Measurements from ENCODE around the gene ACTR2.

DNA sequence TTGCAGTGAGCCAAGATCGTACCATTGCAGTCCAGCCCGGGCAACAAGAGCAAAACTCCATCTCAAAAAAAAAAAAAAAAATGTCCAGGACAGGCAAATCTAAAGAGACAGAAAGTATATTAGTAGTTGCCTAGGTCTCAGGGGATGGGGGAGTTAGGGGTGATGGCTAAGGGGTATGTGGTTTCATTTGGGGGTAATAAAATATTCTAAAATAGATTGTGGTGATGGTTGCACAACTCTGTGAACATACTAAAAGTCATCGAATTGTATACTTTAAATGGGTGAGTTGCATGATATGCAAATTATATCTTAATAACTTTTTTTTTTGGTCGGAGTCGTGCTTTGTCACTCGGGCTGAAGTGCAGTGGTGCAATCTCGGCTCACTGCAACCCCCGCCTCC is 34.2 kb upstream of the ACTR2 start:
- TF ChIP-seq CTCF (tag by site-specific recombination; IDR thresholded peaks at IDR 0.05) (no peak), ZBTB7A (tag by site-specific recombination; IDR thresholded peaks at IDR 0.05; ENCODE audit: low read depth) (no peak), ZNF248 (tag by site-specific recombination; IDR thresholded peaks at IDR 0.05) (no peak)
